K562 (cell line): ENCODE data around the gene GRHL3. TPM values are rescaled to one million over a fixed set of nuclear protein-coding genes. Genes with fewer than 3 reads are reported as not detected.

ENCODE experiments used
- ATF7 ChIP-seq: fragments of 450-650 bp; IDR thresholded peaks from 2 replicates; pipeline ENCODE4 v1.7.1; 2014; ENCODE audit warnings: mild to moderate bottlenecking, moderate library complexity
- BRD4 ChIP-seq: fragments of 200-600 bp; sonication (generic); IDR thresholded peaks from 2 replicates; pipeline ENCODE4 v1.6.1; 2017; ENCODE audit warnings: inconsistent platforms
- CBFA2T2 ChIP-seq: fragments of 450-650 bp; conservative IDR thresholded peaks from 2 replicates; pipeline ENCODE4 v1.6.1; 2017; ENCODE audit warnings: mild to moderate bottlenecking
- DDX20 ChIP-seq: fragments of 450-650 bp; IDR thresholded peaks from 2 replicates; pipeline ENCODE4 v1.6.1; 2016; ENCODE audit warnings: missing genetic modification characterization, low read depth, mild to moderate bottlenecking, missing compliant biosample characterization, moderate library complexity
- ETS2 ChIP-seq: IDR thresholded peaks from 2 replicates; pipeline ENCODE4 v1.6.1; 2016; ENCODE audit warnings: borderline replicate concordance, missing genetic modification characterization, mild to moderate bottlenecking, moderate library complexity, missing compliant biosample characterization; ENCODE audit not compliant: poor library complexity, severe bottlenecking
- GATA2 ChIP-seq: sonication (generic); formaldehyde crosslinking; IDR thresholded peaks from 2 replicates; pipeline ENCODE4 v1.4.0; 2020; ENCODE audit warnings: mild to moderate bottlenecking, missing genetic modification reagents
- HDGF ChIP-seq: fragments of 450-650 bp; IDR thresholded peaks from 2 replicates; pipeline ENCODE4 v1.6.1; 2016
- MAFK ChIP-seq: IDR thresholded peaks from 2 replicates; pipeline ENCODE4 v1.6.1; 2011; ENCODE audit warnings: low read length, improper control_type of control experiment
- MLLT1 ChIP-seq, 2 experiments: fragments of 450-650 bp; IDR thresholded peaks; 2 replicates each; pipeline ENCODE4 v1.6.1; 2016
- NONO ChIP-seq, 2 experiments: fragments of 200-400 bp in 1 of 2; fragments of 450-650 bp in 1 of 2; formaldehyde crosslinking in 1 of 2; IDR thresholded peaks; 2 replicates each; pipeline ENCODE4 v1.6.1; 2017; ENCODE audit warnings: low read depth in 2 of 2, mild to moderate bottlenecking in 2 of 2, moderate library complexity in 2 of 2, low read length in 1 of 2
- NR2C2 ChIP-seq, 2 experiments: fragments of 200-800 bp in 1 of 2; sonication (Bioruptor generic) in 1 of 2; sonication (generic) in 1 of 2; formaldehyde crosslinking in 1 of 2; IDR thresholded peaks; 2 replicates each; pipeline versions ENCODE4 v1.6.1 to v1.8.0; 2016 to 2022; ENCODE audit warnings: mild to moderate bottlenecking in 1 of 2, missing compliant biosample characterization in 1 of 2, missing genetic modification characterization in 1 of 2, missing genetic modification reagents in 1 of 2
- PHB2 ChIP-seq: fragments of 450-650 bp; IDR thresholded peaks from 2 replicates; pipeline ENCODE4 v1.6.1; 2017; ENCODE audit warnings: low read depth
- POLR2B ChIP-seq: fragments of 450-650 bp; IDR thresholded peaks from 2 replicates; pipeline ENCODE4 v1.6.1; 2018; ENCODE audit warnings: low read depth; ENCODE audit not compliant: partially characterized antibody
- RAD21 ChIP-seq, 2 experiments: fragments of 250-450 bp in 1 of 2; fragments of 450-650 bp in 1 of 2; sonication (Bioruptor Pico) in 1 of 2; formaldehyde crosslinking in 1 of 2; IDR thresholded peaks in 1 of 2; conservative IDR thresholded peaks in 1 of 2; 2 replicates each; pipeline versions ENCODE4 v1.4.0 to v1.8.0; 2020 to 2022; ENCODE audit warnings: mild to moderate bottlenecking in 2 of 2, moderate library complexity in 1 of 2
- SMC3 ChIP-seq: conservative IDR thresholded peaks from 2 replicates; pipeline ENCODE4 v1.6.1; 2011; ENCODE audit warnings: low read depth, low read length, improper control_type of control experiment; ENCODE audit not compliant: insufficient read depth
- TBL1XR1 ChIP-seq, 2 experiments: IDR thresholded peaks; 2 replicates each; pipeline ENCODE4 v1.6.1; 2012; ENCODE audit warnings: improper control_type of control experiment in 2 of 2, low read length in 2 of 2, mild to moderate bottlenecking in 1 of 2
- TEAD2 ChIP-seq: fragments of 450-650 bp; IDR thresholded peaks from 2 replicates; pipeline ENCODE4 v1.6.1; 2016; ENCODE audit warnings: missing genetic modification characterization, control low read depth, missing compliant biosample characterization
- ZNF280B ChIP-seq: fragments of 250-450 bp; sonication (Bioruptor Pico); IDR thresholded peaks from 2 replicates; pipeline ENCODE4 v1.5.1; 2021; ENCODE audit warnings: mild to moderate bottlenecking
- polyA plus RNA-seq, 8 experiments: library from polyadenylated mRNA; depleted of rRNA in 4 of 8; stranded (reverse) in 5 of 8; unstranded in 3 of 8; fragments of >200 nt; fragmentation: Nextera tagmentation in 2 of 8; fragmentation: Illumina TruSeq in 1 of 8; extraction: Ambion mirVana in 2 of 8; extraction: Trizol in 1 of 8; gene quantifications; 2 replicates each; pipeline versions ENCODE4 v1.2.1 to v1.2.3, GENCODE V29; 2011 to 2014; ENCODE audit warnings: inconsistent platforms in 1 of 8, missing spikeins in 1 of 8
- total RNA-seq, 7 experiments: library from RNA; depleted of rRNA in 6 of 7; stranded (reverse); fragments of >200 nt in 6 of 7; fragmentation: Illumina TruSeq in 2 of 7; extraction: Trizol in 2 of 7; gene quantifications; 2 replicates each; pipeline versions ENCODE4 v1.2.1 to v1.2.3, GENCODE V29; 2011 to 2021; ENCODE audit warnings: low replicate concordance in 1 of 7
- TF ChIP-seq, protein P1 (sequence below), 2 experiments: fragments of 150-350 bp in 1 of 2; IDR thresholded peaks; 2 replicates each; pipeline ENCODE4 v1.6.1; 2012 to 2016; ENCODE audit warnings: low read depth in 2 of 2, low read length in 2 of 2, mild to moderate bottlenecking in 1 of 2, moderate library complexity in 1 of 2
- TF ChIP-seq, protein P2 (sequence below): fragments of 450-650 bp; IDR thresholded peaks from 2 replicates; pipeline ENCODE4 v1.6.1; 2016; ENCODE audit warnings: low read depth, mild to moderate bottlenecking, moderate library complexity

Gene GRHL3
- total and polyA plus RNA-seq, 9 of the 15 experiments (the other 6 are each of a cell fraction or from before 2014, with no cell fraction given) = 0.01 to 0.04 TPM; not detected in 7

- TF ChIP-seq, protein P1, sequence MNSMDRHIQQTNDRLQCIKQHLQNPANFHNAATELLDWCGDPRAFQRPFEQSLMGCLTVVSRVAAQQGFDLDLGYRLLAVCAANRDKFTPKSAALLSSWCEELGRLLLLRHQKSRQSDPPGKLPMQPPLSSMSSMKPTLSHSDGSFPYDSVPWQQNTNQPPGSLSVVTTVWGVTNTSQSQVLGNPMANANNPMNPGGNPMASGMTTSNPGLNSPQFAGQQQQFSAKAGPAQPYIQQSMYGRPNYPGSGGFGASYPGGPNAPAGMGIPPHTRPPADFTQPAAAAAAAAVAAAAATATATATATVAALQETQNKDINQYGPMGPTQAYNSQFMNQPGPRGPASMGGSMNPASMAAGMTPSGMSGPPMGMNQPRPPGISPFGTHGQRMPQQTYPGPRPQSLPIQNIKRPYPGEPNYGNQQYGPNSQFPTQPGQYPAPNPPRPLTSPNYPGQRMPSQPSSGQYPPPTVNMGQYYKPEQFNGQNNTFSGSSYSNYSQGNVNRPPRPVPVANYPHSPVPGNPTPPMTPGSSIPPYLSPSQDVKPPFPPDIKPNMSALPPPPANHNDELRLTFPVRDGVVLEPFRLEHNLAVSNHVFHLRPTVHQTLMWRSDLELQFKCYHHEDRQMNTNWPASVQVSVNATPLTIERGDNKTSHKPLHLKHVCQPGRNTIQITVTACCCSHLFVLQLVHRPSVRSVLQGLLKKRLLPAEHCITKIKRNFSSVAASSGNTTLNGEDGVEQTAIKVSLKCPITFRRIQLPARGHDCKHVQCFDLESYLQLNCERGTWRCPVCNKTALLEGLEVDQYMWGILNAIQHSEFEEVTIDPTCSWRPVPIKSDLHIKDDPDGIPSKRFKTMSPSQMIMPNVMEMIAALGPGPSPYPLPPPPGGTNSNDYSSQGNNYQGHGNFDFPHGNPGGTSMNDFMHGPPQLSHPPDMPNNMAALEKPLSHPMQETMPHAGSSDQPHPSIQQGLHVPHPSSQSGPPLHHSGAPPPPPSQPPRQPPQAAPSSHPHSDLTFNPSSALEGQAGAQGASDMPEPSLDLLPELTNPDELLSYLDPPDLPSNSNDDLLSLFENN (IDR thresholded peaks at IDR 0.05; ENCODE audit: low read depth in 2 of 2, low read length in 2 of 2) = 0 out of 4 replicates have a peak, but pooled peaks of 1 of the 2 experiments have one; percentile 15
- TF ChIP-seq DDX20 (tag) = no peak
- no peak for TF ChIP-seq PHB2
- 0 out of 2 replicates have a peak, but pooled peaks have one; percentile 24 for TF ChIP-seq CBFA2T2
- peak; percentile 70 to 91; a peak in 2 of 4 replicates for TF ChIP-seq TBL1XR1 (IDR thresholded peaks at IDR 0.05; ENCODE audit: low read length in 2 of 2)
- no peak for TF ChIP-seq ETS2 (tag)
- TF ChIP-seq TEAD2 (tag) = no peak
- TF ChIP-seq BRD4 = no peak
- peak in 1 of 2 experiments; percentile 20; a peak in 1 of 4 replicates for TF ChIP-seq RAD21 (CRISPR knock-in tag; conservative IDR thresholded peaks at IDR 0.05 in 1 of 2, IDR thresholded peaks at IDR 0.05 in 1 of 2)
- TF ChIP-seq MAFK = no peak
- TF ChIP-seq MLLT1 (IDR thresholded peaks at IDR 0.05) = peak in 1 of 2 experiments; percentile 97; a peak in 2 of 4 replicates
- peak; percentile 61 for TF ChIP-seq GATA2 (CRISPR knock-in tag)
- TF ChIP-seq, protein P2, sequence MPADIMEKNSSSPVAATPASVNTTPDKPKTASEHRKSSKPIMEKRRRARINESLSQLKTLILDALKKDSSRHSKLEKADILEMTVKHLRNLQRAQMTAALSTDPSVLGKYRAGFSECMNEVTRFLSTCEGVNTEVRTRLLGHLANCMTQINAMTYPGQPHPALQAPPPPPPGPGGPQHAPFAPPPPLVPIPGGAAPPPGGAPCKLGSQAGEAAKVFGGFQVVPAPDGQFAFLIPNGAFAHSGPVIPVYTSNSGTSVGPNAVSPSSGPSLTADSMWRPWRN = peak; percentile 94
- TF ChIP-seq HDGF = no peak
- TF ChIP-seq ZNF280B (CRISPR knock-in tag) = no peak
- TF ChIP-seq NR2C2 (CRISPR knock-in tag; IDR thresholded peaks at IDR 0.05) = no peak
- peak; percentile 44; the same call in 1 of the 2 replicates for TF ChIP-seq NR2C2 (tag; IDR thresholded peaks at IDR 0.05)
- no peak for TF ChIP-seq SMC3
- TF ChIP-seq NONO (IDR thresholded peaks at IDR 0.05; ENCODE audit: low read depth in 2 of 2, low read length in 1 of 2) = no peak
- TF ChIP-seq POLR2B = no peak
- peak; percentile 55; the same call in 1 of the 2 replicates for TF ChIP-seq ATF7
Observed at GRCh38 chr1:24321697-24322469, 2.7 kb downstream of the GRHL3 start (continued).
